Thyroid gland (tissue), 4 donors: ENCODE data around the gene B3GAT1.

Source experiments
- CTCF ChIP-seq, 6 experiments: fragments of 200-600 bp in 3 of 6; fragments of 450-650 bp in 3 of 6; sonication (generic) in 3 of 6; IDR thresholded peaks; one replicate each; pipeline ENCODE4 v1.5.1; 2016 to 2019; ENCODE audit warnings: antibody characterized with exemption in 6 of 6, mild to moderate bottlenecking in 2 of 6, inconsistent platforms in 1 of 6, moderate library complexity in 1 of 6
- POLR2A ChIP-seq, 2 donors: fragments of 450-650 bp; IDR thresholded peaks; one replicate each; pipeline ENCODE4 v1.6.1; 2017; ENCODE audit warnings: antibody characterized with exemption in 2 of 2, mild to moderate bottlenecking in 2 of 2, moderate library complexity in 1 of 2

GRCh38 chr11:134397304-134398078 is 14.6 kb downstream of the B3GAT1 start:
- TF ChIP-seq CTCF (IDR thresholded peaks at IDR 0.05) (no peak), POLR2A (IDR thresholded peaks at IDR 0.05) (no peak)
